ENCODE results near the gene ACSL3.

DNA sequence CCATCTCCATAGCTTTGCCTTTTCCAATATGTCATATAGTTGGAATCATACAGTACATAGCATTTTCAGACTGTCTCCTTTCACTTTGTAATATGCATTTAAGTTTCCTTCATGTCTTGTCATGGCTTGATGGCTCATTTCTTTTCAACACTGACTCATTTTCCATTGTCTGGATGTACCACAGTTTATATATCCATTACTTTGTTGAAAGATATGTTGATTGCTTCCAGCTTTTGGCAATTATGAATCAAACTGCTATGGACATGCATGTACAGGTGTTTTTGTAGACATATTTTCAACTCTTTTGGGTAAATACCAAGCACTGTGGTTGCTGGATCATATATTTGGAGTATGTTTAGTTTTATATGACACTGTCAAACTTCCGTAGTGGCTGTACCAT, 26.3 kb downstream of the ACSL3 start:
- TF ChIP-seq, protein P1, sequence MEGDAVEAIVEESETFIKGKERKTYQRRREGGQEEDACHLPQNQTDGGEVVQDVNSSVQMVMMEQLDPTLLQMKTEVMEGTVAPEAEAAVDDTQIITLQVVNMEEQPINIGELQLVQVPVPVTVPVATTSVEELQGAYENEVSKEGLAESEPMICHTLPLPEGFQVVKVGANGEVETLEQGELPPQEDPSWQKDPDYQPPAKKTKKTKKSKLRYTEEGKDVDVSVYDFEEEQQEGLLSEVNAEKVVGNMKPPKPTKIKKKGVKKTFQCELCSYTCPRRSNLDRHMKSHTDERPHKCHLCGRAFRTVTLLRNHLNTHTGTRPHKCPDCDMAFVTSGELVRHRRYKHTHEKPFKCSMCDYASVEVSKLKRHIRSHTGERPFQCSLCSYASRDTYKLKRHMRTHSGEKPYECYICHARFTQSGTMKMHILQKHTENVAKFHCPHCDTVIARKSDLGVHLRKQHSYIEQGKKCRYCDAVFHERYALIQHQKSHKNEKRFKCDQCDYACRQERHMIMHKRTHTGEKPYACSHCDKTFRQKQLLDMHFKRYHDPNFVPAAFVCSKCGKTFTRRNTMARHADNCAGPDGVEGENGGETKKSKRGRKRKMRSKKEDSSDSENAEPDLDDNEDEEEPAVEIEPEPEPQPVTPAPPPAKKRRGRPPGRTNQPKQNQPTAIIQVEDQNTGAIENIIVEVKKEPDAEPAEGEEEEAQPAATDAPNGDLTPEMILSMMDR (IDR thresholded peaks at IDR 0.05; ENCODE audit: low read depth, low read length, poor library complexity, severe bottlenecking) = no peak
- no peak for TF ChIP-seq EZH2phosphoT487 (IDR thresholded peaks at IDR 0.05; ENCODE audit: borderline replicate concordance, low read length)

Measured in DOHH2 (cell line).